Measurements from ENCODE around the gene AGBL2. TPM values are rescaled to one million over a fixed set of nuclear protein-coding genes. Genes with fewer than 3 reads are reported as not detected.
"Not testable (repeated sequence)": the region's sequence is repeated elsewhere in the genome, so short reads cannot be mapped to it uniquely, and the experiment has no call there.

AGBL2 gene
- total RNA-seq, 1 donor from 2014 or later = 1.4 TPM

- Histone ChIP-seq H3K4me3 (ENCODE audit: insufficient read depth, low read depth, low read length) (peak overlapping the region; percentile 70), H3K36me3 (ENCODE audit: insufficient read depth, low read length) (peaks cover 32% of the 10 kb centered on the region), H3K4me1 (ENCODE audit: insufficient read depth, low read length) (no peaks in the 10 kb centered on the region), H2AFZ (ENCODE audit: low read depth, low read length) (peak overlapping the region; percentile 59), H3K27me3 (ENCODE audit: insufficient read depth, low read length) (no peaks in the 10 kb centered on the region), H3K4me2 (ENCODE audit: low read length) (peak overlapping the region; percentile 97), H3K27ac (ENCODE audit: low read depth, low read length) (peak overlapping the region; percentile 15), H3K79me2 (ENCODE audit: insufficient read depth, low read length) (no peaks in the 10 kb centered on the region), H4K20me1 (ENCODE audit: insufficient read depth, low read length) (no peaks in the 10 kb centered on the region), H3K9me3 (ENCODE audit: insufficient read depth, low read depth, low read length) (no peaks in the 10 kb centered on the region), H3K9ac (ENCODE audit: low read length) (peak overlapping the region; percentile 84)
- TF ChIP-seq, protein P1, sequence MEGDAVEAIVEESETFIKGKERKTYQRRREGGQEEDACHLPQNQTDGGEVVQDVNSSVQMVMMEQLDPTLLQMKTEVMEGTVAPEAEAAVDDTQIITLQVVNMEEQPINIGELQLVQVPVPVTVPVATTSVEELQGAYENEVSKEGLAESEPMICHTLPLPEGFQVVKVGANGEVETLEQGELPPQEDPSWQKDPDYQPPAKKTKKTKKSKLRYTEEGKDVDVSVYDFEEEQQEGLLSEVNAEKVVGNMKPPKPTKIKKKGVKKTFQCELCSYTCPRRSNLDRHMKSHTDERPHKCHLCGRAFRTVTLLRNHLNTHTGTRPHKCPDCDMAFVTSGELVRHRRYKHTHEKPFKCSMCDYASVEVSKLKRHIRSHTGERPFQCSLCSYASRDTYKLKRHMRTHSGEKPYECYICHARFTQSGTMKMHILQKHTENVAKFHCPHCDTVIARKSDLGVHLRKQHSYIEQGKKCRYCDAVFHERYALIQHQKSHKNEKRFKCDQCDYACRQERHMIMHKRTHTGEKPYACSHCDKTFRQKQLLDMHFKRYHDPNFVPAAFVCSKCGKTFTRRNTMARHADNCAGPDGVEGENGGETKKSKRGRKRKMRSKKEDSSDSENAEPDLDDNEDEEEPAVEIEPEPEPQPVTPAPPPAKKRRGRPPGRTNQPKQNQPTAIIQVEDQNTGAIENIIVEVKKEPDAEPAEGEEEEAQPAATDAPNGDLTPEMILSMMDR (IDR thresholded peaks at IDR 0.05; ENCODE audit: insufficient read depth, low read depth, low read length) = no peak
- no peak for TF ChIP-seq EZH2 (IDR thresholded peaks at IDR 0.05; ENCODE audit: insufficient read depth, low read length)
- Mint-ChIP-seq H3K9me3 (ENCODE audit: unreplicated experiment) (no peaks in the 10 kb centered on the region), H3K4me3 (ENCODE audit: unreplicated experiment) (peak overlapping the region; percentile 86), H3K27me3 (ENCODE audit: low read depth, unreplicated experiment) (no peaks in the 10 kb centered on the region), H3K27ac (ENCODE audit: unreplicated experiment) (peak overlapping the region; percentile 66), H3K36me3 (ENCODE audit: low read depth, unreplicated experiment) (peaks cover 2% of the 10 kb centered on the region), H3K4me1 (ENCODE audit: low read depth, unreplicated experiment) (peaks cover 6% of the 10 kb centered on the region)
- DNase-seq (ENCODE audit: low read depth) (no peak), FAIRE-seq (no peak)
These were observed 551 bp downstream of the AGBL2 start for GRCh38 chr11:47714554-47715081.

- FAIRE-seq = no peak
- H3K9me3 Mint-ChIP-seq (ENCODE audit: unreplicated experiment) = peaks cover 2% of the 10 kb centered on the region
These were observed 3.4 kb downstream of the AGBL2 start for GRCh38 chr11:47711816-47712215.

DNA sequence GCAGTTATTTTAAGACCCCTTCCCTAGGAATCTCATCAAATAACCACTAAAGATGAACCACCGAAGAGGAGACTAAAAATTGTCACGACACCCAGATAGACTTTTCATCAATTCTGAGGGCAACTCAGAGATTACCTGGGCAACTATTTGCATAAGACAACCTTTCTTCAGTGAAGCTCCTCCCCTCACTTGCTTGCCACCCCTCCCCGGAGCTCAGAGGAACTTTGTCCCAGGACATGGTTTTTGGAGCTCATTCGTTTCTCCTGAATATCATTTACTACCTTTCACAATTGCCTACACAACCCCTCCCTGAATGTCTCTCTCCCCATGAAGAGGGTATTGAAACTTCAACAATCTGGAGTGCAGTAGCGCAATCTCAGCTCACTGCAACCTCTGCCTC lies 3.9 kb downstream of the AGBL2 start:
- Histone ChIP-seq H3K79me2 (ENCODE audit: insufficient read depth, low read length) (no peaks in the 10 kb centered on the region), H2AFZ (ENCODE audit: low read depth, low read length) (no peak overlapping the region), H3K4me3 (ENCODE audit: insufficient read depth, low read depth, low read length) (no peak overlapping the region), H4K20me1 (ENCODE audit: insufficient read depth, low read length) (no peaks in the 10 kb centered on the region), H3K4me2 (ENCODE audit: low read length) (no peak overlapping the region), H3K27ac (ENCODE audit: low read depth, low read length) (no peak overlapping the region), H3K9me3 (ENCODE audit: insufficient read depth, low read depth, low read length) (no peaks in the 10 kb centered on the region), H3K36me3 (ENCODE audit: insufficient read depth, low read length) (peaks cover 3% of the 10 kb centered on the region), H3K27me3 (ENCODE audit: insufficient read depth, low read length) (no peaks in the 10 kb centered on the region), H3K9ac (ENCODE audit: low read length) (no peak overlapping the region), H3K4me1 (ENCODE audit: insufficient read depth, low read length) (no peaks in the 10 kb centered on the region)
- DNase-seq (ENCODE audit: low read depth) (no peak), FAIRE-seq (no peak)
- peaks cover 6% of the 10 kb centered on the region for H3K4me1 Mint-ChIP-seq (ENCODE audit: low read depth, unreplicated experiment)
- TF ChIP-seq, protein P1 (IDR thresholded peaks at IDR 0.05; ENCODE audit: insufficient read depth, low read depth, low read length) = no peak
- no peak for TF ChIP-seq EZH2 (IDR thresholded peaks at IDR 0.05; ENCODE audit: insufficient read depth, low read length)
- no peaks in the 10 kb centered on the region for H3K27me3 Mint-ChIP-seq (ENCODE audit: low read depth, unreplicated experiment)
- no peak overlapping the region for H3K4me3 Mint-ChIP-seq (ENCODE audit: unreplicated experiment)
- H3K27ac Mint-ChIP-seq (ENCODE audit: unreplicated experiment) = no peak overlapping the region
- H3K36me3 Mint-ChIP-seq (ENCODE audit: low read depth, unreplicated experiment) = no peaks in the 10 kb centered on the region
- H3K9me3 Mint-ChIP-seq (ENCODE audit: unreplicated experiment) = peaks cover 2% of the 10 kb centered on the region

More at GRCh38 chr11:47711816-47712215, 3.4 kb downstream of the AGBL2 start:
- Histone ChIP-seq H3K27me3 (ENCODE audit: insufficient read depth, low read length) (no peaks in the 10 kb centered on the region), H3K9me3 (ENCODE audit: insufficient read depth, low read depth, low read length) (no peaks in the 10 kb centered on the region), H3K9ac (ENCODE audit: low read length) (no peak overlapping the region), H3K36me3 (ENCODE audit: insufficient read depth, low read length) (peaks cover 9% of the 10 kb centered on the region), H2AFZ (ENCODE audit: low read depth, low read length) (no peak overlapping the region), H3K4me1 (ENCODE audit: insufficient read depth, low read length) (no peaks in the 10 kb centered on the region), H3K4me3 (ENCODE audit: insufficient read depth, low read depth, low read length) (no peak overlapping the region), H3K27ac (ENCODE audit: low read depth, low read length) (no peak overlapping the region), H3K4me2 (ENCODE audit: low read length) (no peak overlapping the region), H4K20me1 (ENCODE audit: insufficient read depth, low read length) (no peaks in the 10 kb centered on the region), H3K79me2 (ENCODE audit: insufficient read depth, low read length) (no peaks in the 10 kb centered on the region)
- H3K27ac Mint-ChIP-seq (ENCODE audit: unreplicated experiment) = no peak overlapping the region
- H3K4me1 Mint-ChIP-seq (ENCODE audit: low read depth, unreplicated experiment) = peaks cover 6% of the 10 kb centered on the region
- no peak for DNase-seq (ENCODE audit: low read depth)
- TF ChIP-seq, protein P1 (IDR thresholded peaks at IDR 0.05; ENCODE audit: insufficient read depth, low read depth, low read length) = no peak
- no peak for TF ChIP-seq EZH2 (IDR thresholded peaks at IDR 0.05; ENCODE audit: insufficient read depth, low read length)
- no peaks in the 10 kb centered on the region for H3K27me3 Mint-ChIP-seq (ENCODE audit: low read depth, unreplicated experiment)
- H3K4me3 Mint-ChIP-seq (ENCODE audit: unreplicated experiment) = no peak overlapping the region
- H3K36me3 Mint-ChIP-seq (ENCODE audit: low read depth, unreplicated experiment) = peaks cover 2% of the 10 kb centered on the region

DNA sequence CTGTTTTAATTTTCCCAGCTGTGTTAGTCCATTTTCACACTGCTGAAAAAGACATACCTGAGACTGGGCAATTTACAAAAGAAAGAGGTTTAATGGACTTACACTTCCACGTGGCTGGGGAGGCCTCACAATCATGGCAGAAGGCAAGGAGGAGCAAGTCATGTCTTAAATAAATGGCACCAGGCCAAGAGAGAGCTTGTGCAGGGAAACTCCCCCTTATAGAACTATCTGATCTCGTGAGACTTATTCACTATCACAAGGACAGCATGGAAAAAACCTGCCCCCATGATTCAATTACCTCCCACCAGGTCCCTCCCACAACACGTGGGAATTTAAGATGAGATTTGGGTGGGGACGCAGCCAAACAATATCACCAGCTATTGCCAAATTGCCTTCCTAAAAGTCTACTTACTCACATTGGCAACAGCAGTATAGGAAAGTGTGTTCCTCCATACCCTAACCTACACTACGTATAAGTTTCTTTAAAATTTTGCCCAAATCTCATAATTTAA lies 7.8 kb downstream of the AGBL2 start:
- H3K4me1 ChIP-seq (ENCODE audit: insufficient read depth, low read length); H3K27ac Mint-ChIP-seq (ENCODE audit: unreplicated experiment); H3K9ac ChIP-seq (ENCODE audit: low read length); H3K27me3 ChIP-seq (ENCODE audit: insufficient read depth, low read length); H3K9me3 ChIP-seq (ENCODE audit: insufficient read depth, low read depth, low read length); H2AFZ ChIP-seq (ENCODE audit: low read depth, low read length); FAIRE-seq; H3K79me2 ChIP-seq (ENCODE audit: insufficient read depth, low read length); H3K27me3 Mint-ChIP-seq (ENCODE audit: low read depth, unreplicated experiment); H3K36me3 Mint-ChIP-seq (ENCODE audit: low read depth, unreplicated experiment); H4K20me1 ChIP-seq (ENCODE audit: insufficient read depth, low read length); H3K4me1 Mint-ChIP-seq (ENCODE audit: low read depth, unreplicated experiment); H3K4me3 Mint-ChIP-seq (ENCODE audit: unreplicated experiment); H3K36me3 ChIP-seq (ENCODE audit: insufficient read depth, low read length); H3K9me3 Mint-ChIP-seq (ENCODE audit: unreplicated experiment); DNase-seq (ENCODE audit: low read depth); H3K4me3 ChIP-seq (ENCODE audit: insufficient read depth, low read depth, low read length); H3K27ac ChIP-seq (ENCODE audit: low read depth, low read length); H3K4me2 ChIP-seq (ENCODE audit: low read length): not testable (repeated sequence)

Measured in astrocyte (in vitro differentiated cells and primary cell).